Prostate gland (tissue), 2 donors: Measurements from ENCODE around the gene ERMARD. TPM values are rescaled to one million over a fixed set of nuclear protein-coding genes. Genes with fewer than 3 reads are reported as not detected.

Source experiments
- DNase-seq: peaks from one replicate; pipeline ENCODE4 v3.0.0-alpha.2; 2019; ENCODE audit warnings: low spot score
- H3K27ac ChIP-seq, 2 donors: fragments of 200-600 bp; sonication (generic); 2 replicates each; pipeline ENCODE4 v1.5.1; 2017 to 2019
- H3K27me3 ChIP-seq: fragments of 200-600 bp; sonication (generic); replicated peaks from 2 replicates; pipeline ENCODE4 v1.5.1; 2019; ENCODE audit not compliant: insufficient read depth
- H3K36me3 ChIP-seq, 2 donors: fragments of 200-600 bp; sonication (generic); 1 replicate in 1 of 2; 2 replicates in 1 of 2; pipeline versions ENCODE4 v1.5.1 to v1.8.1; 2017 to 2019
- H3K4me1 ChIP-seq: fragments of 200-600 bp; sonication (generic); replicated peaks from 2 replicates; pipeline ENCODE4 v1.5.1; 2019
- H3K4me3 ChIP-seq, 2 donors: fragments of 200-600 bp; sonication (generic); 2 replicates each; pipeline ENCODE4 v1.5.1; 2017 to 2019
- H3K9me3 ChIP-seq: fragments of 200-600 bp; sonication (generic); 2 replicates; pipeline ENCODE4 v1.5.1; 2017
- CTCF ChIP-seq, 4 experiments: fragments of 200-600 bp in 2 of 4; fragments of 450-650 bp in 2 of 4; sonication (generic) in 2 of 4; IDR thresholded peaks; 1 replicate in 3 of 4; 2 replicates in 1 of 4; pipeline ENCODE4 v1.5.1; 2016 to 2019; ENCODE audit warnings: antibody characterized with exemption in 4 of 4, mild to moderate bottlenecking in 2 of 4, moderate library complexity in 2 of 4
- POLR2A ChIP-seq: fragments of 450-650 bp; IDR thresholded peaks from one replicate; pipeline ENCODE4 v1.6.1; 2016; ENCODE audit warnings: antibody characterized with exemption, mild to moderate bottlenecking
- POLR2AphosphoS5 ChIP-seq: sonication (generic); formaldehyde crosslinking; IDR thresholded peaks from one replicate; pipeline ENCODE4 v1.6.1; 2017; ENCODE audit warnings: antibody characterized with exemption
- WGBS: methylation state at CpG from one replicate; pipeline ENCODE4 v1.1.5; 2018; 5-methylcytosine and 5-hydroxymethylcytosine counted together
- intact Hi-C: fragments of 100-400 bp; cut with DNase I; formaldehyde crosslinking; loops from one replicate; pipeline ENCODE4 v1.14.2; 2022
- total RNA-seq, 2 donors: library from RNA; depleted of rRNA; stranded (reverse); fragments of >200 nt; gene quantifications; one replicate each; pipeline ENCODE4 v1.1.0, GENCODE V29; 2016

The ERMARD gene
- total RNA-seq, 2 donors from 2014 or later = 23.7 to 33.2 TPM

GRCh38 chr6:169729961-169730360 lies 21.5 kb upstream of the ERMARD start:
- intact Hi-C loops = no loop called here
- H3K27me3 ChIP-seq = no peaks in the 10 kb centered on the region
- TF ChIP-seq CTCF (IDR thresholded peaks at IDR 0.05) (no peak), POLR2AphosphoS5 (no peak), POLR2A (no peak)
- H3K4me3 ChIP-seq = no peak overlapping the region
- H3K27ac ChIP-seq = no peak overlapping the region
- H3K36me3 ChIP-seq = no peaks in the 10 kb centered on the region
- no peaks in the 10 kb centered on the region for H3K9me3 ChIP-seq
- DNase-seq = no peak
- no peaks in the 10 kb centered on the region for H3K4me1 ChIP-seq

DNA sequence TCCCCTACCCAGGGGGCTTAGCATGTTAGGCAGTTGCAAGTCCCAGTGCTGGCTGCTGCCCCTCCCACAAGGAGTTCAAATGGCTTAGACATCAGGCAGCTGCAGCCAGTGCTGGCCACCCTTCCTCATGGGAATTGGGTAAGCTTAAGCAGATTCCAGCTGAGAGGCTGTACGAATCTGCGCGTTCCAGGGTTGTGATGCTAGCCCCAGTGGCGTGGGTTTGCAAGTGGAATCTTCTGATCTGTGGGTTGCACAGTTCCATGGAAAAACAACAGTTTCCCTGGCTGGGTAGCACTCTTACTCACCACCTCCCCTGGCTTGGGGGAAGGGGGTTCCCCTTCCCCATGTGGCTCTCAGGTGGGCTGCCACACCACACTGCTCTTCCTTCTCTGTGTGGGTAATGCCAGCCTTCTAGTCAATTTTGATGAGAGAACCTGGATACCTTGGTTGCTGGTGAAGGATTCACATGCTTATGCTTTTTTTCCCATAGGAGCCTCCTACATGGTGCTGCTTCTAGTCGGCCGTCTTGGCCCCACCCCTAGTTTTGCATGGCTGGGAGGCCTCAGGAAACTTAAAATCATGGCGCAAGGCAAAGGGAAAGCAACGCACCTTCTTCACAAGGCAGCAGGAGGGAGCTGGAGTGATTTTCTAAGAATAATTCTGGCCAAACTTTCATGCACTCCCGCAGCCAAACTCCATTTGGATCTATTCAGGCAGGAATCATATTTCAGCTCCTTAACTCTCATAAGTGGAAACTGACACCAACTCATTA lies 13.0 kb upstream of the ERMARD start:
- Histone ChIP-seq H3K36me3 (no peaks in the 10 kb centered on the region), H3K4me3 (no peak overlapping the region), H3K27me3 (no peaks in the 10 kb centered on the region), H3K9me3 (no peaks in the 10 kb centered on the region), H3K4me1 (no peaks in the 10 kb centered on the region), H3K27ac (no peak overlapping the region)
- WGBS = 63% methylated on average over 9 of the region's 9 CpGs
- intact Hi-C loops = no loop called here
- TF ChIP-seq POLR2A (no peak), POLR2AphosphoS5 (no peak), CTCF (IDR thresholded peaks at IDR 0.05) (no peak)
- DNase-seq = no peak

DNA sequence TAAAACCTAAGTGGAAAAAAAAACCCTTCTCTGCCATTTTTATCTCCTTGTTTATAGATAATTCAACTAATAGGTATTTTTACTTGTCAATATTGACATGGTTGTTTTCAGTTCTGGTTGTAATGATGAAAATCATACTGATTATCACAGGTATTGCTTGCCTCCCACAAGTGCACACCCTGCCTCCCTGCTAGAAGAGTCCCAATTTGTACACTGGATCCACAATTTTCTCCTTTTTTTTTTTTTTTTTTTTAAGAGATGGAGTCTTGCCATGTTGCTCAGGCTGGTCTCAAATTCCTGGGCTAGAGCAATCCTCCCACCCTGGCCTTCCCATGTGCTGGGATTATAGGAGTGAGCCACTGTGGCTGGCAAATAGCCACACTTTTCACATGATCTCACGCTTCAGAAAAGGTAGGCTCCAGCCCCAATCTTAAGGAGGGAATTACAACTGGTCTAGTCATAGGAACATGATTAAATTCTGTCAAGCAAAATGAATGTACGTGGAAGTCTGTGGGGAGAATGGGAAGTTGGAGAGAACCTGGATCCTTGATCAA lies 12.4 kb upstream of the ERMARD start:
- intact Hi-C loops = no loop called here
- 79% methylated on average over 2 of the region's 2 CpGs for WGBS
- DNase-seq = no peak
- H3K9me3 ChIP-seq = no peaks in the 10 kb centered on the region
- no peak for TF ChIP-seq CTCF (IDR thresholded peaks at IDR 0.05)
- no peak for TF ChIP-seq POLR2A
- no peak for TF ChIP-seq POLR2AphosphoS5
- no peak overlapping the region for H3K4me3 ChIP-seq
- H3K36me3 ChIP-seq = no peaks in the 10 kb centered on the region
- H3K27me3 ChIP-seq = no peaks in the 10 kb centered on the region
- no peak overlapping the region for H3K27ac ChIP-seq
- no peaks in the 10 kb centered on the region for H3K4me1 ChIP-seq

DNA sequence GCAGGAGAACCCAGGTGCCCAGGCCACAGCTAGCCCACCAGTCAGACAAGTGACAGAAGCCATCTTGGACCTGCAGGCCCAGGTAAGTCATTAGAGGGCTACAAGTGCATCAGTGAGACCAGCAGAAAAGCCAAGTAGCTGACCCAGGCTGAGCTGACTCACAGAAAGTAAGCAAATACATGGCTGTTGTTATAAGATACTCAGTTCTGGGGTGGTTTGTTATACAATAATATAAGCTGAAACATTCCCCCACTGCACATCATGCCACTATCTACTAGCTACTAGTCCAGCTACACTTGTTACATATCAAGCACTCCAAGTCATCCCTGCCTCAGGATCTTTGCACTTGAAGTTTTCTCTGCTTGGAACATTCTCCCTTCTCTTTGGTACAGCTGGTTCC lies 10.1 kb upstream of the ERMARD start:
- TF ChIP-seq POLR2AphosphoS5 = no peak
- no peak for TF ChIP-seq POLR2A
- H3K4me3 ChIP-seq = no peak overlapping the region
- intact Hi-C loops = no loop called here
- H3K4me1 ChIP-seq = no peaks in the 10 kb centered on the region
- no peaks in the 10 kb centered on the region for H3K36me3 ChIP-seq
- no peaks in the 10 kb centered on the region for H3K9me3 ChIP-seq
- no peak for DNase-seq
- no peaks in the 10 kb centered on the region for H3K27me3 ChIP-seq
- H3K27ac ChIP-seq = no peak overlapping the region

- WGBS = 93% methylated on average over 3 of the region's 3 CpGs
- intact Hi-C loops = no loop called here
Measured at GRCh38 chr6:169745405-169745804, 6.0 kb upstream of the ERMARD start.

More at GRCh38 chr6:169745405-169745804, 6.0 kb upstream of the ERMARD start:
- Histone ChIP-seq H3K27ac (no peak overlapping the region), H3K4me3 (no peak overlapping the region), H3K36me3 (no peaks in the 10 kb centered on the region), H3K4me1 (peaks cover 3% of the 10 kb centered on the region), H3K27me3 (no peaks in the 10 kb centered on the region), H3K9me3 (no peaks in the 10 kb centered on the region)
- no peak for DNase-seq
- TF ChIP-seq POLR2AphosphoS5 = no peak
- TF ChIP-seq CTCF (IDR thresholded peaks at IDR 0.05) = no peak
- TF ChIP-seq POLR2A = no peak
